Measurements from ENCODE around the gene FSTL5.

The FSTL5 gene

DNA sequence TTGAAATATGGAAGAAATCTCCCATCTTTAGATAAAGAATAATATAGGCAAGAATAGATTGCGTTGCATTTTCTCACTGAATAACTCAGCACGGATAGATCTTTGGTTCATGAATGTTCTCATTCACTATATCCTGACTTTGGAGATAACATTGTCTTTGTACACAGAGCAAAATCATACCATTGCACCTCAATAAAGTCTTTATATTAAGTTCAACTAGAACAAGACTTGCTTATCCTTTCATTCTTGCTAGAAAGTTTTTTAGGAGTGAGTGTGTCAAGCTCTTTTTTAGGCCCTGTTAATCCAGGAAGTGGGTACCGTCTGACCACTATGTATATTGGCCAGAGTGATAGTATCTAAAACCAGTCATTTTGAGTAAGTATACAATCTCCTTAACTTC is 658.7 kb downstream of the FSTL5 start:
- H3K4me3 ChIP-seq (ENCODE audit: low read depth, low read length): no peak overlapping the region
- TF ChIP-seq, protein P1, sequence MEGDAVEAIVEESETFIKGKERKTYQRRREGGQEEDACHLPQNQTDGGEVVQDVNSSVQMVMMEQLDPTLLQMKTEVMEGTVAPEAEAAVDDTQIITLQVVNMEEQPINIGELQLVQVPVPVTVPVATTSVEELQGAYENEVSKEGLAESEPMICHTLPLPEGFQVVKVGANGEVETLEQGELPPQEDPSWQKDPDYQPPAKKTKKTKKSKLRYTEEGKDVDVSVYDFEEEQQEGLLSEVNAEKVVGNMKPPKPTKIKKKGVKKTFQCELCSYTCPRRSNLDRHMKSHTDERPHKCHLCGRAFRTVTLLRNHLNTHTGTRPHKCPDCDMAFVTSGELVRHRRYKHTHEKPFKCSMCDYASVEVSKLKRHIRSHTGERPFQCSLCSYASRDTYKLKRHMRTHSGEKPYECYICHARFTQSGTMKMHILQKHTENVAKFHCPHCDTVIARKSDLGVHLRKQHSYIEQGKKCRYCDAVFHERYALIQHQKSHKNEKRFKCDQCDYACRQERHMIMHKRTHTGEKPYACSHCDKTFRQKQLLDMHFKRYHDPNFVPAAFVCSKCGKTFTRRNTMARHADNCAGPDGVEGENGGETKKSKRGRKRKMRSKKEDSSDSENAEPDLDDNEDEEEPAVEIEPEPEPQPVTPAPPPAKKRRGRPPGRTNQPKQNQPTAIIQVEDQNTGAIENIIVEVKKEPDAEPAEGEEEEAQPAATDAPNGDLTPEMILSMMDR (IDR thresholded peaks at IDR 0.05; ENCODE audit: low read depth, low read length): no peak

DNA sequence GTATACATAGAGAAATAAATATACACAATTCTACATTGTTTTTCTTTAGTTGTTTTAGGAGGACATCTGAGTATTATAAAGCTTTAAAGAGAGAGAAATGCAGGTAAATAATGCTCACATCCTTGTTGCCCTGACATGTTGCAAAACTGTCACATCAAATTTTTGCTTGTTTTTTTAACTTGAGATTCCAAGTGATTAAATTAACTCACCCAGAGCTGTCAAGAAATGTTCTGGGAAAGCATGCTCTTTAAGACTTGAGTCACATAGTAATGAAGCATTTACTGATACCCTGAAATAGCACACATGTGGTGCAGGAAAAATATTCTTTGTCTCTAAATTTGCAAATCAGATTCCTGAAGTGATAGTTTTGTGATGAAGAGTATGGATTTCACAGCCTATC is 665.6 kb downstream of the FSTL5 start:
- H3K4me3 ChIP-seq (ENCODE audit: low read depth, low read length): no peak overlapping the region
- TF ChIP-seq, protein P1 (IDR thresholded peaks at IDR 0.05; ENCODE audit: low read depth, low read length): no peak

DNA sequence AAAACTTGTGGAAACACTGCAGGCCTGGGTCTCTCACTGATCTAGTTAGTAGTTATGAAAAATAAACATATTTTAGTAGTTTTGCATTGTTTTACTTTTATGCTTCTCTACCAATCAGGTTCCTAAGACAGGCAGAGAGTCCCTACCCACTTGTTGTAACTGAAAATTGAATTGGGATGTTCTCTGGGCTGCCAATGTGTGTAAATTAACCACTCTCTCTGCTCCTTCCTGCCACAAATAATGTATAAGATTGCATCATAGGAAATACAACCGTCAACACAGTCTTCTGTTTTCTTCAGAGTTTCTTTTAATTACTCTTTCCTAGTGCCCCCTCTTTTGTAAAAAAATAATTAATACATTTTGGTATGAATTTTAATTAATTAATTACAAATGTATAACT is 677.3 kb downstream of the FSTL5 start:
- TF ChIP-seq, protein P1 (IDR thresholded peaks at IDR 0.05; ENCODE audit: low read depth, low read length): no peak

DNA sequence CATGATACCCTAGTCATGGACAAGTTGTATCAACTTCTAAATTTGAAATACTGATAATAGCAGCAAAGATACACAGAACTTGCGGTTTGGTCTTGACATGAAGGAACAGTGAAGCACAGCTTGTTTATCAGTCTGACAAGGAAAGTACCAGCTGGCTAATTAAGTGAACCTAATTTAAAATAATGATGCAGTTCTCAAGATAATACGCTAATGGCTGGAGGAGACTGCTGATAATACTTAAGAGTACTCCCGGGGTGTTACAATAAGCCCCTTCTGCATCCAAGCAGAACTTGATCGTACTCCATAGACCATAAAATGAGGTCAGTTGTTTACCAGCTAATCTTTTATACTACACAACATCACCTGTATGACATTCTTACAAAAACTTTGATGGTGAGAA is 697.5 kb downstream of the FSTL5 start:
- H3K4me3 ChIP-seq (ENCODE audit: low read depth, low read length): no peak overlapping the region
- TF ChIP-seq, protein P1 (IDR thresholded peaks at IDR 0.05; ENCODE audit: low read depth, low read length): no peak

More for the DNA sequence above, 677.3 kb downstream of the FSTL5 start:
- no peak overlapping the region for H3K4me3 ChIP-seq (ENCODE audit: low read depth, low read length)

DNA sequence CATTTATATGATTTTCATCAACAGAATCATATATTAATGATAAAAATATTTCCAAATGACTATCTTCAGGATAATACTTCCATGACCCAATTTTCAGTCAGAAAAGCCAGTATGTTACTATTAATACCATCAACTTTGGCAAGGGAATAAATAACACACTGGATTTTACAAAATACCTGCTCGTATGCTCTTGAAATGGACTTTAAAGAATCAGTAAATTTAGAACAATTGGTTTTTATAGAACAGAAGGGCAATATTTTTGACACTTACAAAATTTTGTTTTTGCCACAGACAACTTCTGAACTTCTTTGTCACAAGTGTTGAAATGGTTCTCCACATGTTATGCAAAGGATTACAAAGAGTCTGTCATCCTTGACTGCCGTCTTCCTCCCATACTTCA is 700.4 kb downstream of the FSTL5 start:
- H3K4me3 ChIP-seq (ENCODE audit: low read depth, low read length): no peak overlapping the region
- TF ChIP-seq, protein P1 (IDR thresholded peaks at IDR 0.05; ENCODE audit: low read depth, low read length): no peak

DNA sequence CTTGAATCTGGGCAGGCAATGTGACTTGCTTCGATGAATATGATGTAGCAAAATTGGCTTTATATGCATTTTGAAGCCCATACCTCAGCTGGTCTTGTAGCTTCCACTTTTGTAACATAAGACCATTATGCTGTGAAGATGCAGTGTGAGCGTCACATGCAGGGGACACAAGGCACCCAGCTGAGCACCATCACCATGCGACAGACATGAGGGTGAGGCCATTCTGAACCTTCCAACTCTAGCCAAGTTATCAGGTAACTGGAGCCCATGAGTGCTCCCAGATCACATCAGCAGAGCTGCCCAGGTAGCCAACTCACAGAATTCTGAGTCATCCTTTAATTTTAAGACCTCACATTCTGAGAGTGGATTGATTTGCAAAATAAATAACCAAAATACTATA is 705.9 kb downstream of the FSTL5 start:
- H3K4me3 ChIP-seq (ENCODE audit: low read depth, low read length): no peak overlapping the region
- TF ChIP-seq, protein P1 (IDR thresholded peaks at IDR 0.05; ENCODE audit: low read depth, low read length): no peak

DNA sequence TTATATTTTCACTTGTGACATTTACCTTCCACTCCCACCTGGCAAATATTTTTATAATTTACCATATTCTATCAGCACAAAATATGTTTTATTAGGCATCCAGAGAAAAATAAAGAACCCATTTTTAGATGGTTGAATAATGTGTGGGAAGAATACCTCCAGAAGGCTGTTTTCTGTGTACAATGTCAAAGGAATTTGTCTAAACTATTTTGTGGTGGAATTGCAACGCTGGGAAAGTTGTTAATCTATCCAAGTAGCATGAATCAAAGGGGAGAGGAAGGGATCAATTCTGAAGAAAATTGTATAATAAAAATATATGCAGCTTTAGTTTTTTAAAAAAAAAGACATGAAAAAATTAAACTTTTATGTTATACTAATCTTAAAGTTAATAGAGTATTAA is 706.5 kb downstream of the FSTL5 start:
- H3K4me3 ChIP-seq (ENCODE audit: low read depth, low read length): no peak overlapping the region
- TF ChIP-seq, protein P1 (IDR thresholded peaks at IDR 0.05; ENCODE audit: low read depth, low read length): no peak

All from WI38 (cell line).